Thyroid gland (tissue), 4 donors: ENCODE measurements around the gene MED8.

Experiments used
- CTCF ChIP-seq, 6 experiments: fragments of 200-600 bp in 3 of 6; fragments of 450-650 bp in 3 of 6; sonication (generic) in 3 of 6; IDR thresholded peaks; one replicate each; pipeline ENCODE4 v1.5.1; 2016 to 2019; ENCODE audit warnings: antibody characterized with exemption in 6 of 6, mild to moderate bottlenecking in 2 of 6, inconsistent platforms in 1 of 6, moderate library complexity in 1 of 6
- POLR2A ChIP-seq, 2 donors: fragments of 450-650 bp; IDR thresholded peaks; one replicate each; pipeline ENCODE4 v1.6.1; 2017; ENCODE audit warnings: antibody characterized with exemption in 2 of 2, mild to moderate bottlenecking in 2 of 2, moderate library complexity in 1 of 2

GRCh38 chr1:43410571-43410970 is 21.0 kb upstream of the MED8 start:
- TF ChIP-seq CTCF (IDR thresholded peaks at IDR 0.05) (no peak), POLR2A (IDR thresholded peaks at IDR 0.05) (no peak)
